Glutamatergic neuron (in vitro differentiated cells): ENCODE measurements around the gene ECE1. TPM values are rescaled to one million over a fixed set of nuclear protein-coding genes. Genes with fewer than 3 reads are reported as not detected.

ENCODE experiments used
- DNase-seq: peaks from one replicate; pipeline ENCODE4 v3.0.0; 2022
- H3K27ac Mint-ChIP-seq: one replicate; pipeline ENCODE4 v1.8.0; 2020; ENCODE audit warnings: mild to moderate bottlenecking, mixed read lengths, inconsistent platforms; ENCODE audit not compliant: unreplicated experiment
- H3K27me3 Mint-ChIP-seq: one replicate; pipeline ENCODE4 v1.8.0; 2020; ENCODE audit warnings: mild to moderate bottlenecking, moderate library complexity, mixed read lengths, inconsistent platforms; ENCODE audit not compliant: unreplicated experiment
- H3K36me3 Mint-ChIP-seq: one replicate; pipeline ENCODE4 v1.8.0; 2020; ENCODE audit warnings: mild to moderate bottlenecking, mixed read lengths, inconsistent platforms; ENCODE audit not compliant: unreplicated experiment
- H3K4me1 Mint-ChIP-seq: one replicate; pipeline ENCODE4 v1.8.0; 2020; ENCODE audit warnings: mild to moderate bottlenecking, low read depth, mixed read lengths, inconsistent platforms; ENCODE audit not compliant: unreplicated experiment
- H3K4me3 Mint-ChIP-seq: one replicate; pipeline ENCODE4 v1.8.0; 2020; ENCODE audit warnings: mild to moderate bottlenecking, mixed read lengths, inconsistent platforms; ENCODE audit not compliant: unreplicated experiment
- H3K9me3 Mint-ChIP-seq: one replicate; pipeline ENCODE4 v1.8.0; 2020; ENCODE audit warnings: mild to moderate bottlenecking, moderate library complexity, mixed read lengths, inconsistent platforms; ENCODE audit not compliant: unreplicated experiment
- total RNA-seq: library from RNA; stranded (reverse); fragmentation: NEBNext Ultra II Directional; extraction: Animal tissue kit (Norgen Biotek cat#: 25700); gene quantifications from one replicate; pipeline ENCODE4 v1.2.1, GENCODE V29; 2021; ENCODE audit not compliant: unreplicated experiment
- TF ChIP-seq, protein P1 (sequence below): fragments of 200-600 bp; sonication (generic); IDR thresholded peaks from one replicate; pipeline ENCODE4 v1.5.0; 2021; ENCODE audit not compliant: partially characterized antibody, unreplicated experiment

ECE1 gene
- total RNA-seq, 1 donor from 2014 or later, result 36.1 TPM

DNA sequence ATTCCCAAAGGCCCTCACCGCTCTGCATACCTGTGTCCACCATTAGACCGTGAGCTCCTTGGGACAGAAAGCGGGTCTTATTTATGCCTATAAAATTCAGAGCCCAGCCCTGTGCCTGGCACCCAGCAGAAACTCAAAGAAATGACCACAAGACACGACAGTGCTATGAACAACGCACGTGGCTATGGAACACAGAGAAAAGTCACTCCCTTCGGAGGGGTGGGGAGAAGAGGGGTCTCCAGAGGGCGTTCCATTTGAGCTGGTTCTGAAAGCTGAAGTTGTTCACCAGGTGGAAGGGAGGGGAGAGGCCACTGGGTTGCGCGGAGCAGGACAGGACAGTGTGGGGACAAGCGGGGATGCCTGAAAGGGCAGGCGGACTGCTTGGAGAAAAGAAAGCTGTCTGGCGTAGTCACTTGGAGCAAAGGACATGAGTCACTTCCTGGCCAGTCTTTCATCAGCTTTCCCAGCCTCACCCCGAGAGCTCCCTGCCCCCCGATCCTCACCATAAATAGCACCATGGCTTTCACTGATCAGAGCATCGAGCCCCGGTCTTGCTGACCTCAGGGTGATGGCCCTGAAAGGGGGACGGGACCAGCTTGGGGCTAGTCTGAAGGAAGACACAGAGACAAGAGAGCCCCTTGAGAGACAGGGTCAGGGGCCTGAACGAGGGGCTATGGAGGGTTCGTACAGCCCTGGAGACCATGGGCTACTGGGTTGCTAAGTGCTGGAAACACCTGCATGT is 28.5 kb downstream of the ECE1 start:
- TF ChIP-seq, protein P1, sequence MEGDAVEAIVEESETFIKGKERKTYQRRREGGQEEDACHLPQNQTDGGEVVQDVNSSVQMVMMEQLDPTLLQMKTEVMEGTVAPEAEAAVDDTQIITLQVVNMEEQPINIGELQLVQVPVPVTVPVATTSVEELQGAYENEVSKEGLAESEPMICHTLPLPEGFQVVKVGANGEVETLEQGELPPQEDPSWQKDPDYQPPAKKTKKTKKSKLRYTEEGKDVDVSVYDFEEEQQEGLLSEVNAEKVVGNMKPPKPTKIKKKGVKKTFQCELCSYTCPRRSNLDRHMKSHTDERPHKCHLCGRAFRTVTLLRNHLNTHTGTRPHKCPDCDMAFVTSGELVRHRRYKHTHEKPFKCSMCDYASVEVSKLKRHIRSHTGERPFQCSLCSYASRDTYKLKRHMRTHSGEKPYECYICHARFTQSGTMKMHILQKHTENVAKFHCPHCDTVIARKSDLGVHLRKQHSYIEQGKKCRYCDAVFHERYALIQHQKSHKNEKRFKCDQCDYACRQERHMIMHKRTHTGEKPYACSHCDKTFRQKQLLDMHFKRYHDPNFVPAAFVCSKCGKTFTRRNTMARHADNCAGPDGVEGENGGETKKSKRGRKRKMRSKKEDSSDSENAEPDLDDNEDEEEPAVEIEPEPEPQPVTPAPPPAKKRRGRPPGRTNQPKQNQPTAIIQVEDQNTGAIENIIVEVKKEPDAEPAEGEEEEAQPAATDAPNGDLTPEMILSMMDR, result no peak
- no peak for DNase-seq
- Mint-ChIP-seq H3K4me1 (peaks cover 30% of the 10 kb centered on the region), H3K27ac (peak overlapping the region; percentile 76), H3K9me3 (peaks cover 3% of the 10 kb centered on the region), H3K4me3 (peak overlapping the region; percentile 75), H3K27me3 (peaks cover 11% of the 10 kb centered on the region), H3K36me3 (no peaks in the 10 kb centered on the region)

GRCh38 chr1:21260405-21261125 is 29.7 kb downstream of the ECE1 start:
- peaks cover 12% of the 10 kb centered on the region for H3K27me3 Mint-ChIP-seq
- peak overlapping the region; percentile 17 for H3K4me3 Mint-ChIP-seq

GRCh38 chr1:21259316-21260076 is 30.8 kb downstream of the ECE1 start:
- DNase-seq, result no peak
- TF ChIP-seq, protein P1, result no peak
- H3K4me3 Mint-ChIP-seq, result no peak overlapping the region
- peaks cover 41% of the 10 kb centered on the region for H3K4me1 Mint-ChIP-seq
- H3K27ac Mint-ChIP-seq, result peak overlapping the region; percentile 78
- H3K36me3 Mint-ChIP-seq, result no peaks in the 10 kb centered on the region
- H3K27me3 Mint-ChIP-seq, result peaks cover 15% of the 10 kb centered on the region
- peaks cover 5% of the 10 kb centered on the region for H3K9me3 Mint-ChIP-seq

More at GRCh38 chr1:21260405-21261125, 29.7 kb downstream of the ECE1 start:
- Mint-ChIP-seq H3K36me3 (no peaks in the 10 kb centered on the region), H3K4me1 (peaks cover 32% of the 10 kb centered on the region), H3K27ac (no peak overlapping the region), H3K9me3 (peaks cover 3% of the 10 kb centered on the region)
- TF ChIP-seq, protein P1, result no peak
- no peak for DNase-seq

- no peak for DNase-seq
- H3K9me3 Mint-ChIP-seq, result peaks cover 7% of the 10 kb centered on the region
- no peaks in the 10 kb centered on the region for H3K36me3 Mint-ChIP-seq
- TF ChIP-seq, protein P1, result no peak
- peaks cover 16% of the 10 kb centered on the region for H3K27me3 Mint-ChIP-seq
- no peak overlapping the region for H3K4me3 Mint-ChIP-seq
- no peak overlapping the region for H3K27ac Mint-ChIP-seq
- H3K4me1 Mint-ChIP-seq, result peaks cover 42% of the 10 kb centered on the region
Observed at GRCh38 chr1:21258331-21259134, 31.7 kb downstream of the ECE1 start.
